Measurements from ENCODE around the gene ORM2.

GRCh38 chr9:114315723-114316363 is 13.8 kb upstream of the ORM2 start:
- TF ChIP-seq, protein P1, sequence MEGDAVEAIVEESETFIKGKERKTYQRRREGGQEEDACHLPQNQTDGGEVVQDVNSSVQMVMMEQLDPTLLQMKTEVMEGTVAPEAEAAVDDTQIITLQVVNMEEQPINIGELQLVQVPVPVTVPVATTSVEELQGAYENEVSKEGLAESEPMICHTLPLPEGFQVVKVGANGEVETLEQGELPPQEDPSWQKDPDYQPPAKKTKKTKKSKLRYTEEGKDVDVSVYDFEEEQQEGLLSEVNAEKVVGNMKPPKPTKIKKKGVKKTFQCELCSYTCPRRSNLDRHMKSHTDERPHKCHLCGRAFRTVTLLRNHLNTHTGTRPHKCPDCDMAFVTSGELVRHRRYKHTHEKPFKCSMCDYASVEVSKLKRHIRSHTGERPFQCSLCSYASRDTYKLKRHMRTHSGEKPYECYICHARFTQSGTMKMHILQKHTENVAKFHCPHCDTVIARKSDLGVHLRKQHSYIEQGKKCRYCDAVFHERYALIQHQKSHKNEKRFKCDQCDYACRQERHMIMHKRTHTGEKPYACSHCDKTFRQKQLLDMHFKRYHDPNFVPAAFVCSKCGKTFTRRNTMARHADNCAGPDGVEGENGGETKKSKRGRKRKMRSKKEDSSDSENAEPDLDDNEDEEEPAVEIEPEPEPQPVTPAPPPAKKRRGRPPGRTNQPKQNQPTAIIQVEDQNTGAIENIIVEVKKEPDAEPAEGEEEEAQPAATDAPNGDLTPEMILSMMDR (IDR thresholded peaks at IDR 0.05) = no peak
- TF ChIP-seq EZH2 (IDR thresholded peaks at IDR 0.05; ENCODE audit: borderline replicate concordance, insufficient read depth, low read depth, low read length, poor library complexity, severe bottlenecking) = no peak
